ENCODE measurements around the gene ADD3. TPM values are rescaled to one million over a fixed set of nuclear protein-coding genes. Genes with fewer than 3 reads are reported as not detected.

The ADD3 gene
- total and polyA plus RNA-seq, 10 of the 15 experiments (the other 5 are each of a cell fraction or from before 2014, with no cell fraction given) = 27.3 to 129 (median 67.8) TPM

DNA sequence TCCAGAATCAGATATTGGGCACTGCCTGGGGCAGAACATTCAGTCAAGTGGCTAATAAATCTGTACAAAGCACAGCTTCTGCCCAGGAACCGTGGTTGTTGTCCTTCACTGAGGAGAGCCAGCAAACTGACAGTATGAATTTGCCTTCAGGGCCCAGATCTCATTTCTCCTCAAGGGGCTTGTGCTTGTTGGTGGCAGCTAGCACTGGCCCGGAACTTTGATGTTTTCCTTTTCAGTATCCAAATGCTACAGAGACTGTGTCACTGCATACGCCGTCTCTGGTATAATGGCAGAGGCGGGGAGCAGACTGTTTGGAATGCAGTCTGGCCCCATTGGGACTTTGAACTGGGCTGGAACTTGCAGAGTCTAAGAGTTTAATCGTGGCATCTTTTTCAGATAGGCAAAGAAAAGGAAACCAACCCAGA is 30.4 kb upstream of the ADD3 start:
- H3K27me3 ChIP-seq (replicated peaks in 1 of 2; ENCODE audit: control insufficient read depth in 2 of 2, insufficient read depth in 2 of 2, low read length in 1 of 2) = peaks cover 2 to 3% of the 10 kb centered on the region in 2 experiments; a peak in 3 of 4 replicates
- H3K9me3 ChIP-seq (replicated peaks; ENCODE audit: control insufficient read depth, insufficient read depth, low read length) = no peaks in the 10 kb centered on the region
- ChIA-PET POLR2A (no interaction called here), SMC1A (ENCODE audit: uncharacterized antibody, unreplicated experiment) (interaction anchor here (1.0 to 7.8 kb wide), 13 partner anchors 9 to 302 kb away, joined by 3 to 47 read pairs (median 5); no protein-coding TSS in a partner anchor), RAD21 (ENCODE audit: unreplicated experiment) (interaction anchor here (0.6 to 4.9 kb wide), 5 partner anchors 11 to 542 kb away, joined by 3 to 48 read pairs (median 7); no protein-coding TSS in a partner anchor), CTCF (interaction anchor here (0.7 to 7.6 kb wide), 19 partner anchors 8 to 306 kb away, joined by 3 to 97 read pairs (median 10); no protein-coding TSS in a partner anchor)
- FAIRE-seq = no peak
- no peak overlapping the region for H3K4me3 ChIP-seq
- in situ Hi-C loops (cut with MboI) = no loop called here
- no peaks in the 10 kb centered on the region for H4K20me1 ChIP-seq (ENCODE audit: control insufficient read depth, insufficient read depth)
- no peak overlapping the region for H3K4me2 ChIP-seq (ENCODE audit: control insufficient read depth, insufficient read depth)
- H2AFZ ChIP-seq (ENCODE audit: control insufficient read depth, low read depth, low read length) = no peak overlapping the region
- H3K9ac ChIP-seq (ENCODE audit: control insufficient read depth, insufficient read depth, low read length) = no peak overlapping the region
- no peaks in the 10 kb centered on the region for H3K36me3 ChIP-seq (ENCODE audit: control insufficient read depth in 2 of 2, insufficient read depth in 2 of 2, low read length in 1 of 2)
- no peak overlapping the region for H3K27ac ChIP-seq (ENCODE audit: control insufficient read depth, insufficient read depth)
- BruUV-seq (replicated peaks) = no TSS peak
- TF ChIP-seq EED (IDR thresholded peaks at IDR 0.05; ENCODE audit: low read depth) = no peak
- no peak for TF ChIP-seq SP1 (IDR thresholded peaks at IDR 0.05; ENCODE audit: low read depth, low read length)
- no peak for TF ChIP-seq HDAC6 (IDR thresholded peaks at IDR 0.05; ENCODE audit: unreplicated experiment)
- no peak for TF ChIP-seq RELB (IDR thresholded peaks at IDR 0.05; ENCODE audit: low read depth)
- TF ChIP-seq, protein P1, sequence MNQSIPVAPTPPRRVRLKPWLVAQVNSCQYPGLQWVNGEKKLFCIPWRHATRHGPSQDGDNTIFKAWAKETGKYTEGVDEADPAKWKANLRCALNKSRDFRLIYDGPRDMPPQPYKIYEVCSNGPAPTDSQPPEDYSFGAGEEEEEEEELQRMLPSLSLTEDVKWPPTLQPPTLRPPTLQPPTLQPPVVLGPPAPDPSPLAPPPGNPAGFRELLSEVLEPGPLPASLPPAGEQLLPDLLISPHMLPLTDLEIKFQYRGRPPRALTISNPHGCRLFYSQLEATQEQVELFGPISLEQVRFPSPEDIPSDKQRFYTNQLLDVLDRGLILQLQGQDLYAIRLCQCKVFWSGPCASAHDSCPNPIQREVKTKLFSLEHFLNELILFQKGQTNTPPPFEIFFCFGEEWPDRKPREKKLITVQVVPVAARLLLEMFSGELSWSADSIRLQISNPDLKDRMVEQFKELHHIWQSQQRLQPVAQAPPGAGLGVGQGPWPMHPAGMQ (IDR thresholded peaks at IDR 0.05; ENCODE audit: borderline replicate concordance) = no peak
- TF ChIP-seq NFYA (IDR thresholded peaks at IDR 0.05; ENCODE audit: borderline replicate concordance, low read depth, low read length) = no peak
- TF ChIP-seq PAX8 (IDR thresholded peaks at IDR 0.05) = no peak
- no peak for TF ChIP-seq NR2C2 (IDR thresholded peaks at IDR 0.05; ENCODE audit: borderline replicate concordance, control insufficient read depth, insufficient read length, low read depth)
- TF ChIP-seq SIX5 (IDR thresholded peaks at IDR 0.05; ENCODE audit: low read depth, low read length, severe bottlenecking) = no peak
- no peak for TF ChIP-seq JUND (IDR thresholded peaks at IDR 0.05; ENCODE audit: low read depth, low read length)
- TF ChIP-seq SMARCA5 (IDR thresholded peaks at IDR 0.05) = no peak
- no peak for TF ChIP-seq CREM (IDR thresholded peaks at IDR 0.05; ENCODE audit: low read depth)
- TF ChIP-seq ATF7 (IDR thresholded peaks at IDR 0.05; ENCODE audit: low read depth) = no peak
- TF ChIP-seq, protein P2, sequence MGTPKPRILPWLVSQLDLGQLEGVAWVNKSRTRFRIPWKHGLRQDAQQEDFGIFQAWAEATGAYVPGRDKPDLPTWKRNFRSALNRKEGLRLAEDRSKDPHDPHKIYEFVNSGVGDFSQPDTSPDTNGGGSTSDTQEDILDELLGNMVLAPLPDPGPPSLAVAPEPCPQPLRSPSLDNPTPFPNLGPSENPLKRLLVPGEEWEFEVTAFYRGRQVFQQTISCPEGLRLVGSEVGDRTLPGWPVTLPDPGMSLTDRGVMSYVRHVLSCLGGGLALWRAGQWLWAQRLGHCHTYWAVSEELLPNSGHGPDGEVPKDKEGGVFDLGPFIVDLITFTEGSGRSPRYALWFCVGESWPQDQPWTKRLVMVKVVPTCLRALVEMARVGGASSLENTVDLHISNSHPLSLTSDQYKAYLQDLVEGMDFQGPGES (IDR thresholded peaks at IDR 0.05) = no peak
- TF ChIP-seq SKIL (IDR thresholded peaks at IDR 0.05; ENCODE audit: low read depth, poor library complexity, severe bottlenecking) = no peak
- TF ChIP-seq MXI1 (IDR thresholded peaks at IDR 0.05; ENCODE audit: low read depth, low read length) = no peak
- no peak for TF ChIP-seq HDGF (IDR thresholded peaks at IDR 0.05)
- TF ChIP-seq POLR2AphosphoS5 (IDR thresholded peaks at IDR 0.05; ENCODE audit: low read length) = no peak
- DNase-seq (ENCODE audit: low read depth, low spot score) = no peak
- H3K79me2 ChIP-seq (ENCODE audit: control insufficient read depth, insufficient read depth, low read length) = no peaks in the 10 kb centered on the region
- intact Hi-C loops (cut with micrococcal nuclease; ENCODE audit: unreplicated experiment) = loop anchor here (5.0 kb wide), 1 partner anchor 35 kb away; no protein-coding TSS in a partner anchor
- 62% methylated on average over 6 of the region's 6 CpGs for WGBS (ENCODE audit: insufficient coverage, insufficient replicate concordance, low lambda C conversion rate, missing lambda C conversion rate)
- no peak for ATAC-seq
- H3K4me1 ChIP-seq (ENCODE audit: control insufficient read depth, insufficient read depth, low read length) = no peaks in the 10 kb centered on the region

All from GM12878 (cell line).